GM12878 (cell line): ENCODE measurements around the gene LPIN1. TPM values are rescaled to one million over a fixed set of nuclear protein-coding genes. Genes with fewer than 3 reads are reported as not detected.

Experiments
- ATAC-seq: fragments of 200-7000 bp; cut with Tn5 transposase; 3 replicates; pipeline ENCODE4 v1.9.1; 2020; ENCODE audit warnings: mild to moderate bottlenecking, moderate library complexity
- BruUV-seq: library from RNA; stranded (reverse); fragments of 400-500 nt; replicated peaks from 2 replicates; lab custom pipeline; 2021; lab: Mats Ljungman, UMichigan
- CTCF ChIA-PET: fragments of 300-600 bp; sonication (Branson Sonifier 250); formaldehyde crosslinking; extraction: SDS; loops from one replicate; lab custom pipeline; 2021; ENCODE audit warnings: inconsistent platforms; lab: Yijun Ruan, JAX
- POLR2A ChIA-PET: fragments of 350-600 bp; formaldehyde crosslinking; extraction: SDS; loops from one replicate; lab custom pipeline; 2021; ENCODE audit warnings: inconsistent platforms; lab: Charles Lee
- RAD21 ChIA-PET: fragments of 300-600 bp; sonication (Branson Sonifier 250); formaldehyde crosslinking; loops from one replicate; lab custom pipeline; 2023; ENCODE audit warnings: antibody characterized with exemption; ENCODE audit not compliant: unreplicated experiment; lab: Charles Lee
- SMC1A ChIA-PET: fragments of 300-600 bp; sonication (Branson Sonifier 250); formaldehyde crosslinking; loops from one replicate; lab custom pipeline; 2023; ENCODE audit not compliant: unreplicated experiment, uncharacterized antibody; lab: Charles Lee
- DNase-seq: peaks from one replicate; pipeline ENCODE4 v3.0.0-alpha.2; 2011; ENCODE audit warnings: low read depth, low spot score
- FAIRE-seq: peaks from 3 replicates; lab custom pipeline; 2011; peaks lifted over from hg19 to GRCh38; lab: Jason Lieb, UNC
- H2AFZ ChIP-seq: 2 replicates; pipeline ENCODE4 v1.6.0; 2011; ENCODE audit warnings: low read depth, low read length, control low read depth; ENCODE audit not compliant: control insufficient read depth
- H3K27ac ChIP-seq: 2 replicates; pipeline ENCODE4 v1.5.1; 2011; ENCODE audit warnings: control low read depth; ENCODE audit not compliant: control insufficient read depth, insufficient read depth
- H3K27me3 ChIP-seq, 2 experiments: replicated peaks in 1 of 2; 2 replicates each; pipeline versions ENCODE4 v1.6.0 to v1.6.1; 2011; ENCODE audit warnings: low read length in 1 of 2; ENCODE audit not compliant: control insufficient read depth in 2 of 2, insufficient read depth in 2 of 2
- H3K36me3 ChIP-seq, 2 experiments: 2 replicates each; pipeline ENCODE4 v1.5.1; 2011; ENCODE audit warnings: low read length in 1 of 2; ENCODE audit not compliant: control insufficient read depth in 2 of 2, insufficient read depth in 2 of 2
- H3K4me1 ChIP-seq: 2 replicates; pipeline ENCODE4 v1.6.1; 2011; ENCODE audit warnings: mild to moderate bottlenecking, low read length, moderate library complexity, mixed read lengths; ENCODE audit not compliant: control insufficient read depth, insufficient read depth
- H3K4me2 ChIP-seq: 2 replicates; pipeline ENCODE4 v1.6.0; 2011; ENCODE audit warnings: control low read depth; ENCODE audit not compliant: control insufficient read depth, insufficient read depth
- H3K4me3 ChIP-seq: fragments of 200-600 bp; sonication (generic); 2 replicates; pipeline ENCODE4 v1.5.1; 2016
- H3K79me2 ChIP-seq: 2 replicates; pipeline ENCODE4 v1.6.0; 2011; ENCODE audit warnings: low read length; ENCODE audit not compliant: control insufficient read depth, insufficient read depth
- H3K9ac ChIP-seq: 2 replicates; pipeline ENCODE4 v1.8.0; 2011; ENCODE audit warnings: low read length, control low read depth, mixed read lengths; ENCODE audit not compliant: control insufficient read depth, insufficient read depth
- H3K9me3 ChIP-seq: replicated peaks from 3 replicates; pipeline ENCODE4 v1.5.1; 2011; ENCODE audit warnings: mild to moderate bottlenecking, low read length; ENCODE audit not compliant: control insufficient read depth, insufficient read depth
- H4K20me1 ChIP-seq: 2 replicates; pipeline ENCODE4 v1.6.0; 2011; ENCODE audit not compliant: control insufficient read depth, insufficient read depth
- ATF2 ChIP-seq: IDR thresholded peaks from 2 replicates; pipeline ENCODE4 v1.6.1; 2012; ENCODE audit warnings: low read length, inconsistent platforms
- CHD4 ChIP-seq: fragments of 200-600 bp; sonication (generic); IDR thresholded peaks from 2 replicates; pipeline ENCODE4 v1.6.1; 2016; ENCODE audit warnings: mild to moderate bottlenecking
- CREM ChIP-seq: IDR thresholded peaks from 2 replicates; pipeline ENCODE4 v1.6.1; 2014; ENCODE audit warnings: antibody characterized with exemption, low read depth
- EGR1 ChIP-seq, 2 experiments: IDR thresholded peaks; 1 replicate in 1 of 2; 2 replicates in 1 of 2; pipeline ENCODE4 v1.6.1; 2011 to 2012; ENCODE audit warnings: low read depth in 2 of 2, low read length in 2 of 2, borderline replicate concordance in 1 of 2, mild to moderate bottlenecking in 1 of 2, moderate library complexity in 1 of 2
- JUNB ChIP-seq: IDR thresholded peaks from 2 replicates; pipeline ENCODE4 v1.6.1; 2016; ENCODE audit warnings: antibody characterized with exemption, mild to moderate bottlenecking
- NFYA ChIP-seq: IDR thresholded peaks from 2 replicates; pipeline ENCODE4 v1.6.1; 2011; ENCODE audit warnings: low read depth, mild to moderate bottlenecking, low read length, improper control_type of control experiment, borderline replicate concordance
- PKNOX1 ChIP-seq: fragments of 450-650 bp; IDR thresholded peaks from 2 replicates; pipeline ENCODE4 v1.6.1; 2016; ENCODE audit warnings: mild to moderate bottlenecking
- POLR2A ChIP-seq: IDR thresholded peaks from 2 replicates; pipeline ENCODE4 v1.6.1; 2011; ENCODE audit warnings: low read depth, mild to moderate bottlenecking, low read length
- SMARCA5 ChIP-seq: fragments of 450-650 bp; IDR thresholded peaks from 2 replicates; pipeline ENCODE4 v1.6.1; 2017; ENCODE audit warnings: mild to moderate bottlenecking
- TCF12 ChIP-seq: IDR thresholded peaks from 2 replicates; pipeline ENCODE4 v1.6.1; 2011; ENCODE audit warnings: low read depth, mild to moderate bottlenecking, low read length
- ZNF274 ChIP-seq: IDR thresholded peaks from one replicate; pipeline ENCODE4 v1.8.0; 2011; ENCODE audit not compliant: insufficient read length, insufficient read depth
- ZNF622 ChIP-seq: fragments of 450-650 bp; IDR thresholded peaks from 2 replicates; pipeline ENCODE4 v1.6.1; 2017; ENCODE audit warnings: mild to moderate bottlenecking, inconsistent platforms
- WGBS: methylation state at CpG from one replicate; pipeline ENCODE4 v1.1.6; 2016; ENCODE audit warnings: low lambda C conversion rate; ENCODE audit not compliant: insufficient replicate concordance, insufficient coverage; ENCODE audit errors: missing lambda C conversion rate; 5-methylcytosine and 5-hydroxymethylcytosine counted together
- in situ Hi-C: fragments of 300-500 bp; cut with MboI; formaldehyde crosslinking; loops from 9 replicates; pipeline ENCODE4 v1.14.3; 2018; ENCODE audit warnings: mixed read lengths
- intact Hi-C: fragments of 100-400 bp; cut with micrococcal nuclease; formaldehyde crosslinking; loops from one replicate; pipeline ENCODE4 v1.14.2; 2022; ENCODE audit not compliant: unreplicated experiment
- polyA plus RNA-seq, 11 experiments: library from polyadenylated mRNA; depleted of rRNA in 4 of 11; unstranded in 6 of 11; stranded (reverse) in 5 of 11; fragments of >200 nt; fragmentation: Nextera tagmentation in 4 of 11; fragmentation: Illumina TruSeq in 1 of 11; extraction: Ambion mirVana in 4 of 11; extraction: Trizol in 1 of 11; gene quantifications; 1 replicate in 1 of 11; 2 replicates in 10 of 11; pipeline versions ENCODE4 v1.2.1 to v1.2.3, GENCODE V29; 2011 to 2016; ENCODE audit warnings: inconsistent platforms in 2 of 11, missing spikeins in 2 of 11, low read depth in 1 of 11
- total RNA-seq, 4 experiments: library from RNA; depleted of rRNA in 3 of 4; stranded (reverse); fragments of >200 nt in 3 of 4; fragmentation: Illumina TruSeq in 1 of 4; extraction: Trizol in 1 of 4; gene quantifications; 2 replicates each; pipeline versions ENCODE4 v1.2.1 to v1.2.3, GENCODE V29; 2013 to 2021
- TF ChIP-seq, protein P1 (sequence below): fragments of 450-650 bp; IDR thresholded peaks from 2 replicates; pipeline ENCODE4 v1.6.1; 2017; ENCODE audit warnings: mild to moderate bottlenecking, moderate library complexity
- TF ChIP-seq, protein P2 (sequence below): IDR thresholded peaks from 2 replicates; pipeline ENCODE4 v1.6.1; 2011; ENCODE audit warnings: mild to moderate bottlenecking, low read depth, low read length, moderate library complexity; ENCODE audit not compliant: insufficient replicate concordance
- TF ChIP-seq, protein P3 (sequence below): IDR thresholded peaks from 2 replicates; pipeline ENCODE4 v1.6.1; 2012; ENCODE audit warnings: low read depth, low read length, improper control_type of control experiment

LPIN1 gene
- total and polyA plus RNA-seq, 10 of the 15 experiments (the other 5 are each of a cell fraction or from before 2014, with no cell fraction given) = 18.8 to 82.5 (median 50.3) TPM

- in situ Hi-C loops (no loop called here), intact Hi-C loops (no loop called here)
- H3K9ac ChIP-seq = no peak overlapping the region
- no peaks in the 10 kb centered on the region for H3K9me3 ChIP-seq
- no peak for DNase-seq
- ATAC-seq = no peak
- no peaks in the 10 kb centered on the region for H3K4me1 ChIP-seq
- no peaks in the 10 kb centered on the region for H3K27me3 ChIP-seq
- no TSS peak for BruUV-seq
- ChIA-PET SMC1A (interaction anchor here (1.3 kb wide), 1 partner anchor 9 kb away, joined by 4 read pairs; no protein-coding TSS in a partner anchor), CTCF (interaction anchor here (0.5 kb wide), 1 partner anchor 334 kb away, joined by 3 read pairs; no protein-coding TSS in a partner anchor), RAD21 (no interaction called here), POLR2A (no interaction called here)
- H3K79me2 ChIP-seq = no peaks in the 10 kb centered on the region
- H4K20me1 ChIP-seq = no peaks in the 10 kb centered on the region
- no peak overlapping the region for H3K4me2 ChIP-seq
- 82% methylated on average over 13 of the region's 13 CpGs for WGBS
- no peak overlapping the region for H2AFZ ChIP-seq
- FAIRE-seq = no peak
- no peak overlapping the region for H3K4me3 ChIP-seq
- no peak overlapping the region for H3K27ac ChIP-seq
- peaks cover 5 to 25% of the 10 kb centered on the region in 2 experiments for H3K36me3 ChIP-seq
- TF ChIP-seq, protein P1, sequence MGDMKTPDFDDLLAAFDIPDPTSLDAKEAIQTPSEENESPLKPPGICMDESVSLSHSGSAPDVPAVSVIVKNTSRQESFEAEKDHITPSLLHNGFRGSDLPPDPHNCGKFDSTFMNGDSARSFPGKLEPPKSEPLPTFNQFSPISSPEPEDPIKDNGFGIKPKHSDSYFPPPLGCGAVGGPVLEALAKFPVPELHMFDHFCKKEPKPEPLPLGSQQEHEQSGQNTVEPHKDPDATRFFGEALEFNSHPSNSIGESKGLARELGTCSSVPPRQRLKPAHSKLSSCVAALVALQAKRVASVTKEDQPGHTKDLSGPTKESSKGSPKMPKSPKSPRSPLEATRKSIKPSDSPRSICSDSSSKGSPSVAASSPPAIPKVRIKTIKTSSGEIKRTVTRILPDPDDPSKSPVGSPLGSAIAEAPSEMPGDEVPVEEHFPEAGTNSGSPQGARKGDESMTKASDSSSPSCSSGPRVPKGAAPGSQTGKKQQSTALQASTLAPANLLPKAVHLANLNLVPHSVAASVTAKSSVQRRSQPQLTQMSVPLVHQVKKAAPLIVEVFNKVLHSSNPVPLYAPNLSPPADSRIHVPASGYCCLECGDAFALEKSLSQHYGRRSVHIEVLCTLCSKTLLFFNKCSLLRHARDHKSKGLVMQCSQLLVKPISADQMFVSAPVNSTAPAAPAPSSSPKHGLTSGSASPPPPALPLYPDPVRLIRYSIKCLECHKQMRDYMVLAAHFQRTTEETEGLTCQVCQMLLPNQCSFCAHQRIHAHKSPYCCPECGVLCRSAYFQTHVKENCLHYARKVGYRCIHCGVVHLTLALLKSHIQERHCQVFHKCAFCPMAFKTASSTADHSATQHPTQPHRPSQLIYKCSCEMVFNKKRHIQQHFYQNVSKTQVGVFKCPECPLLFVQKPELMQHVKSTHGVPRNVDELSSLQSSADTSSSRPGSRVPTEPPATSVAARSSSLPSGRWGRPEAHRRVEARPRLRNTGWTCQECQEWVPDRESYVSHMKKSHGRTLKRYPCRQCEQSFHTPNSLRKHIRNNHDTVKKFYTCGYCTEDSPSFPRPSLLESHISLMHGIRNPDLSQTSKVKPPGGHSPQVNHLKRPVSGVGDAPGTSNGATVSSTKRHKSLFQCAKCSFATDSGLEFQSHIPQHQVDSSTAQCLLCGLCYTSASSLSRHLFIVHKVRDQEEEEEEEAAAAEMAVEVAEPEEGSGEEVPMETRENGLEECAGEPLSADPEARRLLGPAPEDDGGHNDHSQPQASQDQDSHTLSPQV = no peak
- TF ChIP-seq SMARCA5 = no peak
- TF ChIP-seq ATF2 = no peak
- no peak for TF ChIP-seq EGR1 (IDR thresholded peaks at IDR 0.05; ENCODE audit: borderline replicate concordance in 1 of 2, low read depth in 2 of 2, low read length in 2 of 2)
- TF ChIP-seq, protein P2, sequence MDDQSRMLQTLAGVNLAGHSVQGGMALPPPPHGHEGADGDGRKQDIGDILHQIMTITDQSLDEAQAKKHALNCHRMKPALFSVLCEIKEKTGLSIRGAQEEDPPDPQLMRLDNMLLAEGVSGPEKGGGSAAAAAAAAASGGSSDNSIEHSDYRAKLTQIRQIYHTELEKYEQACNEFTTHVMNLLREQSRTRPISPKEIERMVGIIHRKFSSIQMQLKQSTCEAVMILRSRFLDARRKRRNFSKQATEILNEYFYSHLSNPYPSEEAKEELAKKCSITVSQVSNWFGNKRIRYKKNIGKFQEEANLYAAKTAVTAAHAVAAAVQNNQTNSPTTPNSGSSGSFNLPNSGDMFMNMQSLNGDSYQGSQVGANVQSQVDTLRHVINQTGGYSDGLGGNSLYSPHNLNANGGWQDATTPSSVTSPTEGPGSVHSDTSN = no peak
- TF ChIP-seq, protein P3, sequence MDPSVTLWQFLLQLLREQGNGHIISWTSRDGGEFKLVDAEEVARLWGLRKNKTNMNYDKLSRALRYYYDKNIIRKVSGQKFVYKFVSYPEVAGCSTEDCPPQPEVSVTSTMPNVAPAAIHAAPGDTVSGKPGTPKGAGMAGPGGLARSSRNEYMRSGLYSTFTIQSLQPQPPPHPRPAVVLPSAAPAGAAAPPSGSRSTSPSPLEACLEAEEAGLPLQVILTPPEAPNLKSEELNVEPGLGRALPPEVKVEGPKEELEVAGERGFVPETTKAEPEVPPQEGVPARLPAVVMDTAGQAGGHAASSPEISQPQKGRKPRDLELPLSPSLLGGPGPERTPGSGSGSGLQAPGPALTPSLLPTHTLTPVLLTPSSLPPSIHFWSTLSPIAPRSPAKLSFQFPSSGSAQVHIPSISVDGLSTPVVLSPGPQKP = no peak
- no peak for TF ChIP-seq CHD4
- no peak for TF ChIP-seq NFYA
- no peak for TF ChIP-seq CREM
- no peak for TF ChIP-seq JUNB
- TF ChIP-seq TCF12 = no peak
- no peak for TF ChIP-seq PKNOX1
- no peak for TF ChIP-seq ZNF622
- TF ChIP-seq POLR2A = no peak
- no peak for TF ChIP-seq ZNF274
Measured at GRCh38 chr2:11814979-11815510, 68.6 kb downstream of the LPIN1 start.
